Endothelial cell of umbilical vein (primary cell): ENCODE results near the gene CYBA. TPM values are rescaled to one million over a fixed set of nuclear protein-coding genes. Genes with fewer than 3 reads are reported as not detected.

Experiments
- BruUV-seq: library from RNA; stranded (reverse); fragments of 400-500 nt; replicated peaks from 2 replicates; lab custom pipeline; 2021; lab: Mats Ljungman, UMichigan
- CTCF ChIA-PET: fragments of 300-600, 350-600 bp; sonication (Branson Sonifier 250); formaldehyde crosslinking; loops from one replicate; lab custom pipeline; 2021; ENCODE audit warnings: antibody characterized with exemption, inconsistent platforms; lab: Charles Lee
- POLR2A ChIA-PET: fragments of 300-600, 350-600 bp; sonication (Branson Sonifier 250); formaldehyde crosslinking; loops from one replicate; lab custom pipeline; 2021; ENCODE audit warnings: antibody characterized with exemption, inconsistent platforms; lab: Charles Lee
- DNase-seq: peaks from one replicate; pipeline ENCODE4 v3.0.0-alpha.2; 2011; ENCODE audit warnings: low read depth, low spot score
- FAIRE-seq: peaks from 2 replicates; lab custom pipeline; 2011; peaks lifted over from hg19 to GRCh38; lab: Jason Lieb, UNC
- H2AFZ ChIP-seq: 2 replicates; pipeline ENCODE4 v1.6.0; 2012; ENCODE audit warnings: low read depth, low read length, control low read depth, inconsistent platforms
- H3K27ac ChIP-seq: 2 replicates; pipeline ENCODE4 v1.5.1; 2011; ENCODE audit warnings: low read depth, mild to moderate bottlenecking, control low read depth, low read length, moderate library complexity; ENCODE audit not compliant: insufficient read depth
- H3K27me3 ChIP-seq, 2 experiments: 2 replicates each; pipeline versions ENCODE4 v1.6.0 to v1.6.1; 2011; ENCODE audit warnings: low read length in 2 of 2, mixed read lengths in 1 of 2; ENCODE audit not compliant: control insufficient read depth in 2 of 2, insufficient read depth in 2 of 2
- H3K36me3 ChIP-seq, 2 experiments: 2 replicates in 1 of 2; 3 replicates in 1 of 2; pipeline ENCODE4 v1.5.1; 2011; ENCODE audit warnings: low read length in 2 of 2, mild to moderate bottlenecking in 1 of 2, moderate library complexity in 1 of 2; ENCODE audit not compliant: control insufficient read depth in 2 of 2, insufficient read depth in 2 of 2; ENCODE audit errors: extremely low read depth in 1 of 2
- H3K4me1 ChIP-seq: 3 replicates; pipeline ENCODE4 v1.5.1; 2011; ENCODE audit warnings: mild to moderate bottlenecking, low read length; ENCODE audit not compliant: control insufficient read depth, insufficient read depth; ENCODE audit errors: extremely low read depth
- H3K4me2 ChIP-seq: 2 replicates; pipeline ENCODE4 v1.6.1; 2011; ENCODE audit warnings: low read length, control low read depth, mixed read lengths; ENCODE audit not compliant: insufficient read depth
- H3K4me3 ChIP-seq, 3 experiments: fragments of 200-600 bp in 1 of 3; sonication (generic), shearing (Covaris generic) in 1 of 3; replicated peaks in 1 of 3; 2 replicates each; pipeline ENCODE4 v1.5.1; 2011 to 2016; ENCODE audit warnings: control low read depth in 3 of 3, low read length in 3 of 3, mild to moderate bottlenecking in 2 of 3, inconsistent platforms in 1 of 3, low read depth in 1 of 3, moderate library complexity in 1 of 3; ENCODE audit not compliant: insufficient read depth in 1 of 3
- H3K79me2 ChIP-seq: 2 replicates; pipeline ENCODE4 v1.6.0; 2012; ENCODE audit warnings: low read length, inconsistent platforms; ENCODE audit not compliant: control insufficient read depth, insufficient read depth
- H3K9ac ChIP-seq: replicated peaks from 2 replicates; pipeline ENCODE3; 2011; ENCODE audit warnings: low read length, control low read depth; ENCODE audit not compliant: insufficient read depth; ENCODE audit errors: extremely low read depth
- H3K9me1 ChIP-seq: replicated peaks from 3 replicates; pipeline ENCODE4 v1.6.0; 2011; ENCODE audit warnings: mild to moderate bottlenecking, low read length; ENCODE audit not compliant: control insufficient read depth, insufficient read depth; ENCODE audit errors: extremely low read depth
- H3K9me3 ChIP-seq: replicated peaks from 2 replicates; pipeline ENCODE4 v1.5.1; 2012; ENCODE audit warnings: low read length, inconsistent platforms; ENCODE audit not compliant: control insufficient read depth, insufficient read depth
- H4K20me1 ChIP-seq: replicated peaks from 2 replicates; pipeline ENCODE3; 2011; ENCODE audit warnings: mild to moderate bottlenecking, low read length; ENCODE audit not compliant: control insufficient read depth, insufficient read depth; ENCODE audit errors: extremely low read depth
- CTCF ChIP-seq, 2 donors: IDR thresholded peaks; 1 replicate in 1 of 2; 2 replicates in 1 of 2; pipeline ENCODE4 v1.5.1; 2011; ENCODE audit warnings: low read length in 2 of 2, mild to moderate bottlenecking in 2 of 2, moderate library complexity in 2 of 2, control low read depth in 1 of 2, inconsistent platforms in 1 of 2, low read depth in 1 of 2; ENCODE audit not compliant: insufficient read depth in 1 of 2; ENCODE audit errors: extremely low read depth in 1 of 2
- EZH2 ChIP-seq: IDR thresholded peaks from 2 replicates; pipeline ENCODE4 v1.6.1; 2012; ENCODE audit warnings: borderline replicate concordance, low read depth, mild to moderate bottlenecking, moderate library complexity, low read length, inconsistent platforms; ENCODE audit not compliant: severe bottlenecking
- JUN ChIP-seq: IDR thresholded peaks from 2 replicates; pipeline ENCODE4 v1.6.1; 2011; ENCODE audit warnings: borderline replicate concordance, low read depth; ENCODE audit not compliant: insufficient read length, insufficient read depth
- MYC ChIP-seq: IDR thresholded peaks from one replicate; pipeline ENCODE4 v1.6.1; 2011; ENCODE audit warnings: mild to moderate bottlenecking, low read depth, low read length
- POLR2A ChIP-seq: IDR thresholded peaks from 2 replicates; pipeline ENCODE4 v1.6.1; 2012; ENCODE audit warnings: low read depth, mild to moderate bottlenecking, control low read depth, low read length
- POLR2AphosphoS5 ChIP-seq: IDR thresholded peaks from 2 replicates; pipeline ENCODE4 v1.6.1; 2012; ENCODE audit warnings: low read depth, mild to moderate bottlenecking, control low read depth, low read length, moderate library complexity; ENCODE audit not compliant: insufficient read depth
- dilution Hi-C: fragments of 300-500 bp; cut with MboI; formaldehyde crosslinking; loops from one replicate; pipeline ENCODE4 v1.15.0; 2019; ENCODE audit warnings: low sequenced_read_pairs; ENCODE audit not compliant: extremely low pct_ligation_motif_present
- intact Hi-C: fragments of 100-400 bp; cut with micrococcal nuclease; formaldehyde crosslinking; loops from one replicate; pipeline ENCODE4 v1.10.0; 2022
- polyA plus RNA-seq, 4 experiments: library from polyadenylated mRNA; depleted of rRNA in 3 of 4; stranded (reverse) in 3 of 4; unstranded in 1 of 4; fragments of >200 nt; gene quantifications; 2 replicates each; pipeline versions ENCODE4 v1.2.1 to v1.2.3, GENCODE V29; 2011 to 2012; ENCODE audit warnings: missing spikeins in 1 of 4
- total RNA-seq: library from RNA; stranded (reverse); gene quantifications from 2 replicates; pipeline ENCODE4 v1.2.3, GENCODE V29; 2021

CYBA gene
- total and polyA plus RNA-seq, 2 donors (not counting 3 experiments of a cell fraction or from before 2014, with no cell fraction given), result 37.0 to 77.3 TPM

GRCh38 chr16:88634994-88635670, 15.7 kb downstream of the CYBA start:
- Histone ChIP-seq H3K4me3 (peak overlapping the region in 1 of 3 experiments; percentile 38), H3K9ac (no peak overlapping the region), H3K79me2 (no peaks in the 10 kb centered on the region)

GRCh38 chr16:88634141-88634993, 16.5 kb downstream of the CYBA start:
- ChIA-PET POLR2A (no interaction called here), CTCF (interaction anchor here (0.7 kb wide), 1 partner anchor 71 kb away, joined by 3 read pairs; no protein-coding TSS in a partner anchor)
- intact Hi-C loops (loop anchor here (2.0 kb wide), 1 partner anchor 28 kb away; the partner anchor contains the start of gene MVD), dilution Hi-C loops (no loop called here)
- TF ChIP-seq POLR2AphosphoS5 (peak; percentile 40), MYC (no peak), CTCF (IDR thresholded peaks at IDR 0.05; ENCODE audit: extremely low read depth in 1 of 2, insufficient read depth in 1 of 2, low read depth in 1 of 2, low read length in 2 of 2) (no peak), EZH2 (no peak), JUN (no peak)
- Histone ChIP-seq H4K20me1 (no peaks in the 10 kb centered on the region), H3K4me2 (peak overlapping the region; percentile 79), H3K9ac (peak overlapping the region; percentile 14), H3K9me3 (no peaks in the 10 kb centered on the region), H3K79me2 (no peaks in the 10 kb centered on the region), H3K36me3 (peaks cover 2 to 4% of the 10 kb centered on the region in 2 experiments), H3K9me1 (no peaks in the 10 kb centered on the region), H2AFZ (peak overlapping the region; percentile 18), H3K4me3 (peak overlapping the region; percentile 38 to 56 (median 52)), H3K27ac (no peak overlapping the region), H3K4me1 (peaks cover 8% of the 10 kb centered on the region), H3K27me3 (peaks cover 4 to 12% of the 10 kb centered on the region in 2 experiments)
- DNase-seq, result peak; percentile 44
- BruUV-seq, result no TSS peak
- peak; percentile 15 for FAIRE-seq

More at GRCh38 chr16:88634994-88635670, 15.7 kb downstream of the CYBA start:
- Histone ChIP-seq H4K20me1 (no peaks in the 10 kb centered on the region), H3K27me3 (peaks cover 8 to 19% of the 10 kb centered on the region in 2 experiments), H3K36me3 (peaks cover 0 to 4% of the 10 kb centered on the region in 2 experiments), H3K9me3 (no peaks in the 10 kb centered on the region), H3K9me1 (no peaks in the 10 kb centered on the region), H2AFZ (peak overlapping the region; percentile 18), H3K4me2 (peak overlapping the region; percentile 79), H3K4me1 (peaks cover 8% of the 10 kb centered on the region), H3K27ac (no peak overlapping the region)
- DNase-seq (no peak), FAIRE-seq (peak; percentile 54)
- POLR2A ChIA-PET, result no interaction called here
- dilution Hi-C loops (no loop called here), intact Hi-C loops (loop anchor here (2.0 kb wide), 1 partner anchor 28 kb away; the partner anchor contains the start of gene MVD)
- CTCF ChIA-PET, result no interaction called here
- no TSS peak for BruUV-seq
- TF ChIP-seq MYC, result no peak
- TF ChIP-seq POLR2A, result no peak
- no peak for TF ChIP-seq POLR2AphosphoS5
- TF ChIP-seq JUN, result no peak
- TF ChIP-seq EZH2, result no peak
